ENCODE results near the gene CALML5.

The CALML5 gene

GRCh38 chr10:5481121-5481520 lies 18.2 kb downstream of the CALML5 start:
- 96% methylated on average over 12 of the region's 12 CpGs for WGBS (ENCODE audit: insufficient coverage)
- Histone ChIP-seq H3K27me3 (replicated peaks in 2 of 5; ENCODE audit: control insufficient read depth in 4 of 5, insufficient read depth in 5 of 5, low read length in 4 of 5) (no peaks in the 10 kb centered on the region), H3K27ac (ENCODE audit: insufficient read depth in 1 of 2, low read depth in 1 of 2, low read length in 2 of 2, poor library complexity in 1 of 2, severe bottlenecking in 2 of 2) (peak overlapping the region in 1 of 2 experiments; percentile 89), H3K36me3 (ENCODE audit: control insufficient read depth in 4 of 4, insufficient read depth in 4 of 4, low read length in 3 of 4) (no peaks in the 10 kb centered on the region), H3K4me1 (ENCODE audit: control extremely low read depth in 1 of 4, control insufficient read depth in 4 of 4, insufficient read depth in 4 of 4, low read length in 3 of 4) (peaks cover 0 to 31% (median 17%) of the 10 kb centered on the region in 4 experiments), H3K4me3 (ENCODE audit: control insufficient read depth in 1 of 7, extremely low read depth in 1 of 7, insufficient read depth in 4 of 7, low read depth in 2 of 7, low read length in 6 of 7) (no peak overlapping the region), H3K9me3 (ENCODE audit: control extremely low read depth in 1 of 5, control insufficient read depth in 4 of 5, insufficient read depth in 2 of 5, low read depth in 1 of 5, low read length in 4 of 5) (no peaks in the 10 kb centered on the region)
- DNase-seq, result no peak
- POLR2A ChIA-PET, result no interaction called here
- CTCF ChIA-PET, result interaction anchor here (1.0 kb wide), 1 partner anchor 138 kb away, joined by 4 read pairs; no protein-coding TSS in a partner anchor

GRCh38 chr10:5480162-5480941 lies 19.0 kb downstream of the CALML5 start:
- H3K27ac ChIP-seq (ENCODE audit: insufficient read depth in 1 of 2, low read depth in 1 of 2, low read length in 2 of 2, poor library complexity in 1 of 2, severe bottlenecking in 2 of 2), result peak overlapping the region in 1 of 2 experiments; percentile 89
- no peaks in the 10 kb centered on the region for H3K36me3 ChIP-seq (ENCODE audit: control insufficient read depth in 4 of 4, insufficient read depth in 4 of 4, low read length in 3 of 4)
- no peaks in the 10 kb centered on the region for H3K9me3 ChIP-seq (ENCODE audit: control extremely low read depth in 1 of 5, control insufficient read depth in 4 of 5, insufficient read depth in 2 of 5, low read depth in 1 of 5, low read length in 4 of 5)
- no peak for DNase-seq
- peaks cover 0 to 31% (median 17%) of the 10 kb centered on the region in 4 experiments for H3K4me1 ChIP-seq (ENCODE audit: control extremely low read depth in 1 of 4, control insufficient read depth in 4 of 4, insufficient read depth in 4 of 4, low read length in 3 of 4)
- CTCF ChIA-PET, result interaction anchor here (1.0 to 1.6 kb wide), 2 partner anchors 37 to 137 kb away, joined by 4 to 5 read pairs; no protein-coding TSS in a partner anchor
- WGBS (ENCODE audit: insufficient coverage), result 95% methylated on average over 17 of the region's 21 CpGs
- H3K27me3 ChIP-seq (replicated peaks in 2 of 5; ENCODE audit: control insufficient read depth in 4 of 5, insufficient read depth in 5 of 5, low read length in 4 of 5), result no peaks in the 10 kb centered on the region
- POLR2A ChIA-PET, result interaction anchor here (0.5 to 0.6 kb wide), 2 partner anchors 15 to 18 kb away, joined by 3 to 7 read pairs; no protein-coding TSS in a partner anchor
- H3K4me3 ChIP-seq (ENCODE audit: control insufficient read depth in 1 of 7, extremely low read depth in 1 of 7, insufficient read depth in 4 of 7, low read depth in 2 of 7, low read length in 6 of 7), result no peak overlapping the region

GRCh38 chr10:5479481-5480161 lies 19.7 kb downstream of the CALML5 start:
- Histone ChIP-seq H3K4me3 (ENCODE audit: control insufficient read depth in 1 of 7, extremely low read depth in 1 of 7, insufficient read depth in 4 of 7, low read depth in 2 of 7, low read length in 6 of 7) (peak overlapping the region in 3 of 7 experiments; percentile 11 to 52 (median 42)), H3K27me3 (replicated peaks in 2 of 5; ENCODE audit: control insufficient read depth in 4 of 5, insufficient read depth in 5 of 5, low read length in 4 of 5) (no peaks in the 10 kb centered on the region), H3K9me3 (ENCODE audit: control extremely low read depth in 1 of 5, control insufficient read depth in 4 of 5, insufficient read depth in 2 of 5, low read depth in 1 of 5, low read length in 4 of 5) (no peaks in the 10 kb centered on the region), H3K36me3 (ENCODE audit: control insufficient read depth in 4 of 4, insufficient read depth in 4 of 4, low read length in 3 of 4) (no peaks in the 10 kb centered on the region), H3K4me1 (ENCODE audit: control extremely low read depth in 1 of 4, control insufficient read depth in 4 of 4, insufficient read depth in 4 of 4, low read length in 3 of 4) (peaks cover 0 to 31% (median 17%) of the 10 kb centered on the region in 4 experiments), H3K27ac (ENCODE audit: insufficient read depth in 1 of 2, low read depth in 1 of 2, low read length in 2 of 2, poor library complexity in 1 of 2, severe bottlenecking in 2 of 2) (peak overlapping the region; percentile 61 to 89)
- WGBS (ENCODE audit: insufficient coverage), result 4% methylated on average over 5 of the region's 14 CpGs
- POLR2A ChIA-PET, result interaction anchor here (0.5 to 0.6 kb wide), 2 partner anchors 16 to 17 kb away, joined by 3 to 7 read pairs; no protein-coding TSS in a partner anchor
- peak; percentile 72 to 92 (median 84) for DNase-seq
- CTCF ChIA-PET, result interaction anchor here (1.6 kb wide), 1 partner anchor 37 kb away, joined by 5 read pairs; no protein-coding TSS in a partner anchor

GRCh38 chr10:5478694-5479305 lies 20.6 kb downstream of the CALML5 start:
- H3K36me3 ChIP-seq (ENCODE audit: control insufficient read depth in 4 of 4, insufficient read depth in 4 of 4, low read length in 3 of 4), result no peaks in the 10 kb centered on the region
- CTCF ChIA-PET, result interaction anchor here (0.6 to 2.5 kb wide), 4 partner anchors 12 to 88 kb away, joined by 3 to 15 read pairs (median 4); no protein-coding TSS in a partner anchor
- 92% methylated on average over 14 of the region's 18 CpGs for WGBS (ENCODE audit: insufficient coverage)

GRCh38 chr10:5477948-5478693 lies 21.2 kb downstream of the CALML5 start:
- Histone ChIP-seq H3K9me3 (ENCODE audit: control extremely low read depth in 1 of 5, control insufficient read depth in 4 of 5, insufficient read depth in 2 of 5, low read depth in 1 of 5, low read length in 4 of 5) (no peaks in the 10 kb centered on the region), H3K27ac (ENCODE audit: insufficient read depth in 1 of 2, low read depth in 1 of 2, low read length in 2 of 2, poor library complexity in 1 of 2, severe bottlenecking in 2 of 2) (peak overlapping the region in 1 of 2 experiments; percentile 89), H3K27me3 (replicated peaks in 2 of 5; ENCODE audit: control insufficient read depth in 4 of 5, insufficient read depth in 5 of 5, low read length in 4 of 5) (no peaks in the 10 kb centered on the region), H3K4me1 (ENCODE audit: control extremely low read depth in 1 of 4, control insufficient read depth in 4 of 4, insufficient read depth in 4 of 4, low read length in 3 of 4) (peaks cover 0 to 31% (median 17%) of the 10 kb centered on the region in 4 experiments), H3K36me3 (ENCODE audit: control insufficient read depth in 4 of 4, insufficient read depth in 4 of 4, low read length in 3 of 4) (no peaks in the 10 kb centered on the region), H3K4me3 (ENCODE audit: control insufficient read depth in 1 of 7, extremely low read depth in 1 of 7, insufficient read depth in 4 of 7, low read depth in 2 of 7, low read length in 6 of 7) (peak overlapping the region in 1 of 7 experiments; percentile 52)
- CTCF ChIA-PET, result interaction anchor here (0.8 to 2.5 kb wide), 2 partner anchors 11 to 16 kb away, joined by 4 to 15 read pairs; no protein-coding TSS in a partner anchor
- WGBS (ENCODE audit: insufficient coverage), result 88% methylated on average over 10 of the region's 11 CpGs
- POLR2A ChIA-PET, result no interaction called here
- DNase-seq, result peak; percentile 15 to 42 (median 28)

More at GRCh38 chr10:5478694-5479305, 20.6 kb downstream of the CALML5 start:
- peak overlapping the region; percentile 61 to 89 for H3K27ac ChIP-seq (ENCODE audit: insufficient read depth in 1 of 2, low read depth in 1 of 2, low read length in 2 of 2, poor library complexity in 1 of 2, severe bottlenecking in 2 of 2)
- no peaks in the 10 kb centered on the region for H3K9me3 ChIP-seq (ENCODE audit: control extremely low read depth in 1 of 5, control insufficient read depth in 4 of 5, insufficient read depth in 2 of 5, low read depth in 1 of 5, low read length in 4 of 5)
- no peak for DNase-seq
- H3K4me3 ChIP-seq (ENCODE audit: control insufficient read depth in 1 of 7, extremely low read depth in 1 of 7, insufficient read depth in 4 of 7, low read depth in 2 of 7, low read length in 6 of 7), result peak overlapping the region in 2 of 7 experiments; percentile 42 to 52
- H3K4me1 ChIP-seq (ENCODE audit: control extremely low read depth in 1 of 4, control insufficient read depth in 4 of 4, insufficient read depth in 4 of 4, low read length in 3 of 4), result peaks cover 0 to 31% (median 17%) of the 10 kb centered on the region in 4 experiments
- no peaks in the 10 kb centered on the region for H3K27me3 ChIP-seq (replicated peaks in 2 of 5; ENCODE audit: control insufficient read depth in 4 of 5, insufficient read depth in 5 of 5, low read length in 4 of 5)
- POLR2A ChIA-PET, result no interaction called here

GRCh38 chr10:5476918-5477525 lies 22.3 kb downstream of the CALML5 start:
- ChIA-PET POLR2A (no interaction called here), CTCF (interaction anchor here (1.2 to 2.5 kb wide), 2 partner anchors 15 to 146 kb away, joined by 3 to 15 read pairs; no protein-coding TSS in a partner anchor)
- Histone ChIP-seq H3K36me3 (ENCODE audit: control insufficient read depth in 4 of 4, insufficient read depth in 4 of 4, low read length in 3 of 4) (no peaks in the 10 kb centered on the region), H3K9me3 (ENCODE audit: control extremely low read depth in 1 of 5, control insufficient read depth in 4 of 5, insufficient read depth in 2 of 5, low read depth in 1 of 5, low read length in 4 of 5) (no peaks in the 10 kb centered on the region), H3K4me1 (ENCODE audit: control extremely low read depth in 1 of 4, control insufficient read depth in 4 of 4, insufficient read depth in 4 of 4, low read length in 3 of 4) (peaks cover 0 to 31% (median 17%) of the 10 kb centered on the region in 4 experiments), H3K27me3 (replicated peaks in 2 of 5; ENCODE audit: control insufficient read depth in 4 of 5, insufficient read depth in 5 of 5, low read length in 4 of 5) (no peaks in the 10 kb centered on the region), H3K4me3 (ENCODE audit: control insufficient read depth in 1 of 7, extremely low read depth in 1 of 7, insufficient read depth in 4 of 7, low read depth in 2 of 7, low read length in 6 of 7) (no peak overlapping the region), H3K27ac (ENCODE audit: insufficient read depth in 1 of 2, low read depth in 1 of 2, low read length in 2 of 2, poor library complexity in 1 of 2, severe bottlenecking in 2 of 2) (peak overlapping the region in 1 of 2 experiments; percentile 89)
- 98% methylated on average over 11 of the region's 13 CpGs for WGBS (ENCODE audit: insufficient coverage)
- DNase-seq, result no peak

All from common myeloid progenitor, CD34-positive (primary cell).